SK-N-SH treated with all-trans-retinoic acid at 6 μM for 48 hours (cell line): ENCODE results near the gene NAV3.
A peak's percentile ranks its signal among the peaks of the same experiment; 100 is the strongest.

Experiments
- ATAC-seq: fragments of 200-7000 bp; cut with Tn5 transposase; 3 replicates; pipeline ENCODE4 v1.9.1; 2020; ENCODE audit warnings: mild to moderate bottlenecking, moderate library complexity
- ARNTL ChIP-seq: fragments of 450-650 bp; formaldehyde crosslinking; IDR thresholded peaks from 2 replicates; pipeline ENCODE4 v1.5.0; 2020; ENCODE audit warnings: low read depth, mild to moderate bottlenecking, moderate library complexity, borderline replicate concordance
- BACH2 ChIP-seq: fragments of 250-450 bp; sonication (Bioruptor Pico); IDR thresholded peaks from 2 replicates; pipeline ENCODE4 v1.9.0; 2021; ENCODE audit warnings: mild to moderate bottlenecking, borderline replicate concordance
- CREB5 ChIP-seq: fragments of 250-450 bp; sonication (Bioruptor Pico); IDR thresholded peaks from 2 replicates; pipeline ENCODE4 v1.5.1; 2020; ENCODE audit warnings: low read depth, mild to moderate bottlenecking, moderate library complexity
- CSDC2 ChIP-seq: fragments of 250-450 bp; sonication (Bioruptor Pico); IDR thresholded peaks from 2 replicates; pipeline ENCODE4 v1.5.0; 2020; ENCODE audit warnings: mild to moderate bottlenecking, moderate library complexity
- CSRNP3 ChIP-seq: fragments of 250-450 bp; sonication (Bioruptor Pico); IDR thresholded peaks from 2 replicates; pipeline ENCODE4 v1.5.1; 2021; ENCODE audit warnings: mild to moderate bottlenecking, moderate library complexity
- ESRRG ChIP-seq: fragments of 250-450 bp; sonication (Bioruptor Pico); IDR thresholded peaks from 2 replicates; pipeline ENCODE4 v1.6.1; 2021; ENCODE audit warnings: mild to moderate bottlenecking
- GLIS3 ChIP-seq: fragments of 250-450 bp; sonication (Bioruptor Pico); IDR thresholded peaks from 2 replicates; pipeline ENCODE4 v1.5.0; 2020; ENCODE audit warnings: mild to moderate bottlenecking, moderate library complexity
- ISL1 ChIP-seq: fragments of 250-450 bp; sonication (Bioruptor Pico); IDR thresholded peaks from 2 replicates; pipeline ENCODE4 v2.1.2; 2022; ENCODE audit warnings: mild to moderate bottlenecking, moderate library complexity
- SNAI2 ChIP-seq: fragments of 250-450 bp; sonication (Bioruptor Pico); IDR thresholded peaks from 2 replicates; pipeline ENCODE4 v1.5.0; 2020; ENCODE audit warnings: mild to moderate bottlenecking, moderate library complexity
- TCF4 ChIP-seq: fragments of 250-450 bp; sonication (Bioruptor Pico); IDR thresholded peaks from 2 replicates; pipeline ENCODE4 v1.8.0; 2021; ENCODE audit warnings: mild to moderate bottlenecking, moderate library complexity, borderline replicate concordance
- TOX ChIP-seq: fragments of 250-450 bp; sonication (Bioruptor Pico); IDR thresholded peaks from 2 replicates; pipeline ENCODE4 v1.8.0; 2021; ENCODE audit warnings: mild to moderate bottlenecking, moderate library complexity, borderline replicate concordance
- TSHZ2 ChIP-seq: fragments of 250-450 bp; sonication (Bioruptor Pico); IDR thresholded peaks from 2 replicates; pipeline ENCODE4 v1.5.0; 2020; ENCODE audit warnings: mild to moderate bottlenecking, moderate library complexity
- ZC3H10 ChIP-seq: fragments of 250-450 bp; sonication (Bioruptor Pico); IDR thresholded peaks from 2 replicates; pipeline ENCODE4 v1.5.1; 2021; ENCODE audit warnings: mild to moderate bottlenecking, moderate library complexity
- ZNF565 ChIP-seq: fragments of 450-650 bp; formaldehyde crosslinking; conservative IDR thresholded peaks from 2 replicates; pipeline ENCODE4 v1.5.0; 2020; ENCODE audit warnings: low read depth, mild to moderate bottlenecking, moderate library complexity
- ZNF8 ChIP-seq: fragments of 450-650 bp; formaldehyde crosslinking; IDR thresholded peaks from 2 replicates; pipeline ENCODE4 v1.5.0; 2020; ENCODE audit warnings: mild to moderate bottlenecking, moderate library complexity

Gene NAV3

GRCh38 chr12:77882709-77883108 lies 52.0 kb downstream of the NAV3 start:
- TF ChIP-seq GLIS3 (CRISPR knock-in tag): no peak
- no peak for TF ChIP-seq TOX (CRISPR knock-in tag)
- TF ChIP-seq ESRRG (CRISPR knock-in tag): no peak
- TF ChIP-seq CSRNP3: no peak
- no peak for TF ChIP-seq TCF4 (CRISPR knock-in tag)
- TF ChIP-seq ZC3H10: no peak
- TF ChIP-seq CSDC2 (CRISPR knock-in tag): no peak
- no peak for TF ChIP-seq ISL1 (CRISPR knock-in tag)

GRCh38 chr12:77888611-77889010 lies 57.9 kb downstream of the NAV3 start:
- ATAC-seq: peak; percentile 67; the same call in 1 of the 3 replicates
- TF ChIP-seq BACH2 (CRISPR knock-in tag): no peak
- TF ChIP-seq TSHZ2 (CRISPR knock-in tag): no peak
- no peak for TF ChIP-seq ISL1 (CRISPR knock-in tag)
- no peak for TF ChIP-seq ZNF8 (CRISPR knock-in tag)
- TF ChIP-seq TCF4 (CRISPR knock-in tag): no peak
- TF ChIP-seq SNAI2 (CRISPR knock-in tag): no peak
- TF ChIP-seq ARNTL: no peak
- no peak for TF ChIP-seq CSRNP3
- no peak for TF ChIP-seq ZC3H10

More at GRCh38 chr12:77882709-77883108, 52.0 kb downstream of the NAV3 start:
- ATAC-seq: no peak

- TF ChIP-seq CSDC2 (CRISPR knock-in tag): no peak
- TF ChIP-seq ZC3H10: no peak
- TF ChIP-seq ARNTL: no peak
- TF ChIP-seq GLIS3 (CRISPR knock-in tag): no peak
- TF ChIP-seq TCF4 (CRISPR knock-in tag): no peak
- no peak for TF ChIP-seq TSHZ2 (CRISPR knock-in tag)
- no peak for TF ChIP-seq CREB5
- no peak for TF ChIP-seq ZNF8 (CRISPR knock-in tag)
- no peak for TF ChIP-seq ESRRG (CRISPR knock-in tag)
- TF ChIP-seq BACH2 (CRISPR knock-in tag): no peak
- no peak for TF ChIP-seq ZNF565 (CRISPR knock-in tag)
- TF ChIP-seq CSRNP3: no peak
- ATAC-seq: no peak
Observed at GRCh38 chr12:77891518-77892147, 60.9 kb downstream of the NAV3 start.
